Stimulated activated CD4-positive, alpha-beta T cell treated with anti-CD3 and anti-CD28 coated beads, Interleukin-4, amount 100 ng/mL, for 4 hours (primary cell): ENCODE data around the gene NEDD4L.

Source experiments
- DNase-seq, 2 experiments: peaks; one replicate each; pipeline ENCODE4 v3.0.0-alpha.2; 2020

NEDD4L gene

DNA sequence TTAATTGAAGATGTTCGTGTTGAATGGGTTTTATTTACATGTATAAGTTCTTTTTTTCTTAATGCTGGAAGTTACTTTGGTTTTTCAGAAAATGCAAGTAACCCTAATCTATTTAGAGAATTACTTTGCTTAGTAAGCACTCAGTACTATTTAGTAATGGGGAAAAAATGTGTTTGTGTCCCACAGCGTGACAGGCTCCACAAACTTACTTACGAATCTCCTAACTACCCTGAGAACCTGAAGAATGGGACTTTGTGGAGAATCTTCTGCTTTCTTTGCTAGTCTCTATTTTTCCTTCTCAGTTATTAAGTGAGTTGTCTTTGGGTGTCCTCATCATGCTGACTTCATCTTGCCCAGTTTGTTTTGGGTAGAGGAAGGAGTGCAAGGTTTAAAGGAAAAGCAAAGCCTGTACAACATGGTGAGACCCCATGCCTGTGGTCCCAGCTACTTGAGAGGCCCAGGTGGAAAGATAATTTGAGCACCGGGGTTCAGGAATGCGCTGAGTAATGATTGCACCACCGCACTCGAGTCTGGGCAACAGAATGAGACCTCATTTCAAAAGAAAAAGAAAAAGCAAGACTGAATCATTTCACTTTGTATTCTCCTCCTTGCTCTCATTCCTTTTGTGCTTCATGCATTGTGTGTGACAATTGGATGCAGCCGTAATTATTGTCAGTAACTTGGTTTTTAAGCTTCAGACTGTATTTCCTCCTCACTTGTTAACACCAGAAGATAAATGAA lies 10.2 kb downstream of the NEDD4L start:
- no peak for DNase-seq

DNA sequence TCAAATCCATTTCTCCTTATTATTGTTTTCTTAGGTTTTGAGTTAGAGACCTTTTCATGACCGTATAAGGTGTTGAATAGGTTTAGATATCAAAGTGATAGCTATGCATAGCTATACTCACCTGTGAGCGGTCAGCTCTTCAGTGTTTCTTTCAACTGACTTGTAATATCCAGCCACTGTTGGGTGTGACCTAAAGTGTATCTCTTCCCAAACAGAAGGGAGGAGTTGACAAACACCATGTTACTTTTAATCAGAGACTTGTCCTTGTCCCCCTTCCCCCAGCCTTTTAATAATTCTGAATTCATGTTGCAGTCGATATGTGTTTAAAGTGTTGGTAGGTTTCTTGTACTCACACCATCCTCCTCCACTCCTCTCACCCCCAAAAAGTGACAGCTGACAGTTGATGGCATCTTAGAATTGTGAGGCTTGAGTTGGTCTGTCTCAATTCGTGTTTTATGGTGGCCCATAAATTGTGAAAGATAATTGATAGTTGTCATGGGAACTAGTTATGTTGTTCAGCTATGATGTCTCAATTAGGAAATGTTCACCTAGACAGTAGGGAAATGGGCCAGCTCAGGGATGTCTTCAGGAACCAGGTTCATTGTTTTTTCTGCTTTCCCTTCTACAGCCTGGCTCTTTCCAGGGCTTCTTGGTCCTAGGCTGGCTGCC lies 12.0 kb downstream of the NEDD4L start:
- DNase-seq = no peak

DNA sequence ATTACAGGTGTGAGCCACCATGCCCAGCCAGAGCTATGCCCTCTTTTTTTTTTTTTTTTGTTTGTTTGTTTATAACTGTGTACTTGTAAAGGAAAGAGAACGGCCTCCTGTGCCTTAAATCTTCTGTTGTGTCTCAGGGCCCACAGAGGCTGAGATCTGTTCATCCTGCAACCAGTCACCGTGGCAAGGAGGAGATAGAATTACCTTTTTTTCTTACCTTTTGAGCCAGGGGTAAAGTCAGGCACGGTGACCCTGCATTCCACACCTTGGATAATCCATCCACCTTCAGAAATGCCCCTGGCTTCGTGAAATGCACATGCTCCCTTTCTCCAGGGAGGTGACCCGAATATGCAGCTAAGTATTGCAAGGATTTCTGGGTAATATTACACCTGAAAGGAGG lies 12.8 kb downstream of the NEDD4L start:
- no peak for DNase-seq

- DNase-seq = no peak
Measured at GRCh38 chr18:58057291-58057965, 13.4 kb downstream of the NEDD4L start.

DNA sequence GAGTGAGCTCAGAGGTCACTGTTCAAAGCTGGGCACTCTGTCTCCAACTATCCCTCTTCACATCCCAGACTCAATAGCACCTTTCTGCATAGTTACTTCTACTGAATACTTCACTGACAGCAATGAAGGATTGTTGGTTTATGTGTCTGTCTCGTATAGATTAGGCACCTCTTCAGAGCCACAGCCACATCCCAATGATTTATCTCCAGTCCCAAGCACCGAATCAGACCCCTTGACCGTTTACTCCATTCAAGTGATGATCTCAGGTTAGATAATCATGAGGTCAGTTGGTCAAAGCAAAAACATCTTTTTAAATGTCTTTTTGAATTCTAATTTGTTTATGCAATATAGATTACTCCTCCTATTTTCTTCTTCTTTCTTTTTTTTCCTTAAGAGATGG lies 14.7 kb downstream of the NEDD4L start:
- DNase-seq = no peak

- DNase-seq = no peak
Measured at GRCh38 chr18:58060254-58060653, 16.2 kb downstream of the NEDD4L start.

DNA sequence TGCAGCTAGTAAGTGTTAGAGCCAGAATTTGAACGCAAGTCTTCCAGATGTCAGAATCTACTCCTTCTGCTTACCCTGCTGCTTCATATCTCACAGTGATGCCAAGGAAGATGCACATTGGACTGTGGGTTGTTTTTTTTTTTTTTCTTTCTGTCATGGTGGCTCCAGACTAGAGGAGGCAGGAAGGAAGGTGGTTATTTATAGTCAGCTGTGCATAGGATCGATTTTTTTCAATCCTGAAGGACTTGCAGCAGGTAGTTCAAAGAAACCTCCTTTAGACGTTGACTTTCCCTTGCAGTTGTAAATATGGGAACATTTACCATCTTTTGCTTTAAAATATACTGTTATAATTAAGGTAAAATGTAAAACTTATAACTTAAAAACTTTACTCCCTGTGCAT lies 17.3 kb downstream of the NEDD4L start:
- DNase-seq = no peak

DNA sequence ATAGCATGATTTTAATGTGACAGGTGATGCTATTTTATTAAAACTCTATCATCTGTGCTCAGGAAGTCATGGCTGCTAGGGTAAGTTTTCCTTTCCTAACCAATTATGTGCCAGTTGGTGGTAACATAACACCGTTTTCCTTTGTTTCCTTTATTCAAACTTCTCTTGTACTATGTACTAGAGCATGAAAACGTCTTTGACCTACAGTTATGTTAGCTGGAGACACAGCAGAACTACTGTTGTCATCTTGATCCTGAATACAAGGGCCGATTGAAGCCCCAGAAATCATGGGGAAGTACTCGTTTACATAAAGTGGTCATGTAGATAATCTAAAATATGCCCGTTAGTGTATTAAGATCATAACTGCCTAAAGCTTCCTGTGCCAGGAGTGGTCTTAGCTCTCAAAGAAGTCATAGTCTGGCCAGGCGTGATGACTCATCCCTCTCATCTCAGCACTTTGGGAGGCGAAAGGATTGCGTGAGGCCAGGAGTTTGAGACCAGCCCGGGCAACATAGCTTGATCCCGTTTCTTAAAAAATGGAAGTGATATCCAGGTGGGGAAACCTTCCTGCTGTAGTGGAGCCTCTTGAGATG lies 20.5 kb downstream of the NEDD4L start:
- no peak for DNase-seq

DNA sequence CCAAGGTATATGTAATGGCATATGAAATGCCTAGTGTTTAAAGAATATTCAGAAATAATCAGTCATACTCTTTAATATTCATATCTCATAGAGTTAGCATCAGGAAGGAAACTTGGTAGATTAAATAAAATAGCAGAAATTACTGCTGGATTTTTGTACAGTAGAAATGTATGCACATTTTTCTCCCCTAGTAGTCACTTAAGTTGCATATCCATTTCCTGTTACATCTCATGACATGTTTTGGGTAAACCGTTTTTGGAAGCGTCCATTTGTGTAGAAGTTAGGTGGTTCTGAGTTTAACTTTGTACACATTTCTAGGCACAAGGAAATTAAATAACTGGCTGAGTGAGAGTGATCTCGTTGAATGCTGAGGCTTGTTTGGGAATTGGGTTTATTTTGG lies 21.9 kb downstream of the NEDD4L start:
- no peak for DNase-seq

GRCh38 chr18:58067601-58068000 lies 23.6 kb downstream of the NEDD4L start:
- DNase-seq = no peak

- no peak for DNase-seq
Measured at GRCh38 chr18:58069099-58069498, 25.1 kb downstream of the NEDD4L start.

DNA sequence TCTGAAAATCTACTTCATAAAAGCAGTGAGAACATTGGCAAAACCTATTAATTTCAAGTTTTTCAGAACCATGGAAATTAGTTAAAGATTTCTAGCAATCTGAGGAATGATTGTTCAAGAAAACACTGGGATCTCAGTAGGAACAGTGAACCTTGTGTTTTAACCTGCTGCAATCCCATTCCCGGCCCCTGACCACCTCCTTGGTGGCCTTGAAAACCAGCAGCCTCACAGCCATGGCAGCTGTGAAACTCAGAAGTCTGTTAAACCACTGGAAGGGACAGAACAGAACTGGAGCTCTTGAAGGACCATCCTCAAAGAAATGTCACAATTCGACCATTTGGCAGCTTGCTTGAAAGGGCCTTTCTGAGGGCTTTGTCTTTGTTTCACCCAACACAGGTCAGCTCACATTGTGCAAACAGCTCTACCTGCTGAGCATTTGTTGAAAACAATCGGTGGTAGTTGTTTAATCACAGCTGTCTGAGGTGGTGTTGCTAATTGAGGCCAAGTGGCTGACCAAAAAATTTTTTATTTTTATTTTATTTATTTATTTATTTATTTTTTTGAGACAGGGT lies 25.8 kb downstream of the NEDD4L start:
- DNase-seq = no peak

DNA sequence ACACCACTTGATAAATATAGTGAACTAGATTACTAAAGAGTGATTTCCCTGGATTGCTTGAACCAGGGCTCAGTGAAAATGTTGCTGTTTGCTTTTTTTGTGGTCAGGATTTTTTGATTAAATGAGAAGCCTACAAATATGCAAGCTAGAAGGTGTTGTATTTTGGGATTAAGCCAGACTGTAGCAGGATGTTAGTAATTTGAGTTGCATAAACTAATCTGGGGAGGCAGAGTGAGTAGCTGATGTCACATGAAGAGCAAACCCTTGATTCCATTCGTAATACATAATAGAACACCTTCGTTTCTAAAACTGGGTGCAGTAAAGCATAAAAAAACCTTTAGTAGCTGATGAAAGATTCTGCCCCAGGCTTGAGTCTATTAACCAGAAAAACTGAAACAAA lies 32.0 kb downstream of the NEDD4L start:
- no peak for DNase-seq

DNA sequence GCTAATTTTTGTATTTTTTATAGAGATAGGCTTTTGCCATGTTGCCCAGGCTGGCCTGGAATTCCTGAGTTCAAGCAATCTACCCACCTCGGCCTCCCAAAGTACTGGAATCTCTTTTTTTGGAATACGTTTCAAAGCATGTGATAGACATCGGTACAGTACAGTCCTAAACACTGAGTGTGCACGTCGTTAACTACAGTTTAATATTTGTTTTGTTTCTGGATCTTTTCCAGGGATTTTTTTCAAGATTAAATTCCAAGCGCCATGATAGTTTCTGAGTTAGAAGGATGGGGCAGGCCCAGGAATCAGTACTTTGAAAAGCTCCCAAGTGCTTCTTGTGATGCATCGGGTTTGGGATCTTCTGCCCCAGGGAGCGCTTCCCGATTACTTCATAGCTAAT lies 33.3 kb downstream of the NEDD4L start:
- DNase-seq = no peak

DNA sequence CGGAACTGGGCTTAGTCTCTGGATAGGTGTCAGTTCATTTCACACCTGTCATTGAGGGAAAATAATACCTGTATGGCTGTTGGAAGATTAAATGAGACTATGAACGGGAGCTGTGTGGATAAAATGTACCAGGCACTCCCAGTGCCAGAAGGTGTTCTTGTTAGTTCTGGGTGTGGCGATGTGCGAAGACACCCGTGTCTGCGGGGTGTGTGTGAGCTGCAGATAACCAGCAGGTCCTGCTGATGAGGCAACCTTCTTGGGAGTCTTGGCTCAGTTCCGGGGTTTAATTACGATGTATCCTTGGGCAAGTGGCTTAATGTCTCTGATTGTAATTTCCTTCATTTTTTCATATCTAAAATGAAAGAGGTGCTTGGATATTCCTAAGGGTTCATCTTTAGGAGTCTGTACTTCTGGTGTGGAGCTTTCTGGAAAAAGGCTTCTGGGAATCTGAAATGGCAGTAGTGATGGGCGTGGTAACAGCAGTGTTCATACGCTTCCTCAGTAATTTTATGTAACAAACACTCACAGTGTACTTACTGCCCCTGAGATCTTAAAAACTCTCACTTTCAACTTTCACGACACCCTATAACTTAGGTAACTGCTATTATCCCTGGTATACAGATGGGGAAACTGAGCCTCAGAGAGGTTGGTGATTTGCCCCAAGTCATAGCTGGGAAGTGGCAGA lies 35.0 kb downstream of the NEDD4L start:
- DNase-seq = no peak

DNA sequence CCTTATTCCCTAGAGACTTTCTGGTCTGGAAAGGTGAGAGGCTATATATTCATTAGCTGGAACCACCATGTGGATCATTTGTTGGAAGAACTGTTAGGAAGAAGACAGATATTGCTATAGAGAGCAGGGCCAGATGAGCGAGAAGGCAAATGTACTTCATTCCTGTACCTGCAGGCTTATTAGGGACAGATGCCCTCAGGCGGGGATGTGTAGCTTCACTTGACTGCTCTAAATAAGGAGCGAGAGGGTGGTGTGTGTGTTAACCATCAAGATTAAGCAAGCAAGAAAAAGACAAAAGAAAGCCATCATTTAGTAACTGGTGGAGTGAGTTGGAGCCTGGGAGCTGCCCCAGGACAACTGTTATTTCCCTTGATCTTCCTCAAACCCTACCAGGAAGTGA lies 36.4 kb downstream of the NEDD4L start:
- no peak for DNase-seq

DNA sequence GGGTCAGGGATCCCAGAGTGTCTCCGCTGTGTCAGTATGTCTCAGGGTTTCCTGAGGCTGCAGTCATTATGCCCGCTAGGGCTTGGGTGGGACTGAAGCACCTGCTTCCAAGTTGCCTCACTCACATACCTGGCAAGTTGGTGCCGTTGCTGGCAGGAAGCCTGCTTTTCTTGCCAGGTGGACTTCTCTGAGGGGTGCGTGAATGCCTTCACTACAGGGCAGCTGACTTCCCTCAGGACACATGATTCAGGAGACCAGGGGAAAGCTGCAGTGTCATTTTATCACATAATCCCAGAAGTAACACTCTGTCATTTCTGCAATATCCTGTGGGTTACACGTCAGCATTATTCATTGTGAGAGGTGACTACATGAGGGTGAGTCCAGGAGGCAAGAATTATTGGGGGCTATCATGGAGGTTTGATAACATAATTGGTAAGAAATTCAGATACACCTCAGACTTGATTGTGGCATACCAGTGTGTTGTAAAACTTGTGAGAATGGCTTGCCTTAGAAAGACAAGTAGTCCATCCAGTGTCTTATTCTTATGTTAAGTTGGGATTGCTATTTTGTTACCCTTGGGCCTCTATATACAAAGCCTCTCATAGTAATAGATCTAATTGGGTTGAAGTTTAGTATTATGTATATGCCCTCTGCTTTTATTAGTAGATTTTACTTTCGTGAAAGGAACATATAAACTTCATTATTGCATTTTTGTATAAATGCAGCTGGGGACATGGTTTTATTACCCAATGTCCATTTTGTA lies 44.1 kb downstream of the NEDD4L start:
- DNase-seq = no peak

- DNase-seq = no peak
Measured at GRCh38 chr18:58088691-58089065, 44.7 kb downstream of the NEDD4L start.

GRCh38 chr18:58091099-58091611 lies 47.1 kb downstream of the NEDD4L start:
- no peak for DNase-seq

DNA sequence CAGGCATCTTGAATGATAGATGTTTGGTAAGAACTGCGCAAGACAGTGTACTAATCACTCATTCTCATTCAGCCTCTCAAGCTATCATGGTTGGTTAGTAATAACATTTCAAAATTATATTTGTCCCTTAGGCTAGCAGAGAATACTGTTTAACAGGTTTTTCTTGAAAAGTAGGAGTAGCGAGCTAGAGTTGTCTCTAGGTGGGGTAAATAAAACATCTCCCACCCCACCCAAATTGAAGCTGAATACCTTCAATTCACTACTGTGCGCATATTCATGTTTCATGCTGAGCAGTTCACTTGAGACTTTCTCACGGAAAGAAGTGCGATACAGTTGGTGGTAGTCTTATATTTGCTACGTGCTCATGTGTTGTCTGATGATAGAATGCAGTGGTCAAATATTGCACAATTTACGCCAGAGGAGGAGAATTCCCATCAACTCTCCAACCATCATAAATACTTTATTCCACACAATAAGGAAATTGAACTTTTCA lies 49.3 kb downstream of the NEDD4L start:
- DNase-seq = no peak

- DNase-seq = no peak
Measured at GRCh38 chr18:58095222-58095621, 51.2 kb downstream of the NEDD4L start.

- DNase-seq = no peak
Measured at GRCh38 chr18:58095655-58096054, 51.6 kb downstream of the NEDD4L start.
